ENCODE measurements around the gene STOML1. TPM values are rescaled to one million over a fixed set of nuclear protein-coding genes. Genes with fewer than 3 reads are reported as not detected.
"Not testable (repeated sequence)": the region's sequence is repeated elsewhere in the genome, so short reads cannot be mapped to it uniquely, and the experiment has no call there.

STOML1 gene
- total and polyA plus RNA-seq, 2 donors from 2014 or later: 15.0 to 22.2 TPM

- H3K27me3 ChIP-seq (ENCODE audit: control insufficient read depth, insufficient read depth, low read length): no peaks in the 10 kb centered on the region
- H3K36me3 ChIP-seq (ENCODE audit: control insufficient read depth in 2 of 3, insufficient read depth in 3 of 3, low read length in 3 of 3): no peaks in the 10 kb centered on the region
- no peaks in the 10 kb centered on the region for H3K9me3 ChIP-seq (ENCODE audit: control insufficient read depth in 2 of 3, insufficient read depth in 1 of 3, low read length in 3 of 3)
- DNase-seq (peak; percentile 67 to 78 (median 75)), FAIRE-seq (no peak)
- H3K27ac ChIP-seq (ENCODE audit: low read depth in 2 of 2, low read length in 2 of 2): no peak overlapping the region
- no peak overlapping the region for H3K4me3 ChIP-seq (ENCODE audit: low read length in 3 of 3)
- H3K9ac ChIP-seq (ENCODE audit: low read length in 3 of 3): no peak overlapping the region
- H3K4me1 ChIP-seq (ENCODE audit: control insufficient read depth in 2 of 3, insufficient read depth in 2 of 3, low read depth in 1 of 3, low read length in 3 of 3): peaks cover 0 to 7% (median 5%) of the 10 kb centered on the region in 3 donors
- no peak for TF ChIP-seq CTCF (IDR thresholded peaks at IDR 0.05; ENCODE audit: borderline replicate concordance, extremely low read depth, insufficient read depth)
- intact Hi-C loops (cut with DNase I): no loop called here
Measured at GRCh38 chr15:73965094-73965757, 26.9 kb downstream of the STOML1 start.

DNA sequence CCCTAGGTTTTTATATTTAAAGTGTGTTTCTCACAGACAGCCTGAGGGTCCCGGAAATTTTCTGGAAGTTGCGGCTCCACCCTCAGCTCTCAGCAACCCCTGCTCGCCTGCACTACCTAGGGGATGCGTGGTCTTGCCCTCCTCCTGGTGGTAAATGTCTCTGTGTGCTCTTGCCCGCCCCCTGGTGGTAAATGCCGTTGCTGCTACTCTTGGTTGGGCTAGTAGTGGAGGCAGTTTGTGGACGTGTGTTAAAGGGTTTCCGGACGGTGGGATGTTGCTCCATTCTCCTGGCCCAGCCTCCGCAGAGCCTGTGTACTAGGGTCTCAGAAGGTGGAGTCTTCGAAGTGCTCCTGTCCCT, 27.4 kb downstream of the STOML1 start:
- Histone ChIP-seq H3K9me3 (ENCODE audit: control insufficient read depth in 2 of 3, insufficient read depth in 1 of 3, low read length in 3 of 3) (no peaks in the 10 kb centered on the region), H3K27me3 (ENCODE audit: control insufficient read depth, insufficient read depth, low read length) (no peaks in the 10 kb centered on the region), H3K4me3 (ENCODE audit: low read length in 3 of 3) (no peak overlapping the region), H3K27ac (ENCODE audit: low read depth in 2 of 2, low read length in 2 of 2) (no peak overlapping the region), H3K9ac (ENCODE audit: low read length in 3 of 3) (no peak overlapping the region), H3K36me3 (ENCODE audit: control insufficient read depth in 2 of 3, insufficient read depth in 3 of 3, low read length in 3 of 3) (no peaks in the 10 kb centered on the region), H3K4me1 (ENCODE audit: control insufficient read depth in 2 of 3, insufficient read depth in 2 of 3, low read depth in 1 of 3, low read length in 3 of 3) (peaks cover 0 to 7% (median 5%) of the 10 kb centered on the region in 3 donors)
- peak; percentile 93 for TF ChIP-seq CTCF (IDR thresholded peaks at IDR 0.05; ENCODE audit: borderline replicate concordance, extremely low read depth, insufficient read depth)
- intact Hi-C loops (cut with DNase I): no loop called here
- FAIRE-seq (no peak), DNase-seq (peak; percentile 87 to 91 (median 89))

- Histone ChIP-seq H3K4me3 (ENCODE audit: low read length in 3 of 3) (no peak overlapping the region), H3K9me3 (ENCODE audit: control insufficient read depth in 2 of 3, insufficient read depth in 1 of 3, low read length in 3 of 3) (no peaks in the 10 kb centered on the region), H3K27me3 (ENCODE audit: control insufficient read depth, insufficient read depth, low read length) (no peaks in the 10 kb centered on the region), H3K4me1 (ENCODE audit: control insufficient read depth in 2 of 3, insufficient read depth in 2 of 3, low read depth in 1 of 3, low read length in 3 of 3) (peaks cover 0 to 7% (median 5%) of the 10 kb centered on the region in 3 donors), H3K36me3 (ENCODE audit: control insufficient read depth in 2 of 3, insufficient read depth in 3 of 3, low read length in 3 of 3) (no peaks in the 10 kb centered on the region), H3K27ac (ENCODE audit: low read depth in 2 of 2, low read length in 2 of 2) (no peak overlapping the region), H3K9ac (ENCODE audit: low read length in 3 of 3) (no peak overlapping the region)
- FAIRE-seq (no peak), DNase-seq (no peak)
- no peak for TF ChIP-seq CTCF (IDR thresholded peaks at IDR 0.05; ENCODE audit: borderline replicate concordance, extremely low read depth, insufficient read depth)
- intact Hi-C loops (cut with DNase I): no loop called here
Measured at GRCh38 chr15:73962433-73962832, 29.7 kb downstream of the STOML1 start.

DNA sequence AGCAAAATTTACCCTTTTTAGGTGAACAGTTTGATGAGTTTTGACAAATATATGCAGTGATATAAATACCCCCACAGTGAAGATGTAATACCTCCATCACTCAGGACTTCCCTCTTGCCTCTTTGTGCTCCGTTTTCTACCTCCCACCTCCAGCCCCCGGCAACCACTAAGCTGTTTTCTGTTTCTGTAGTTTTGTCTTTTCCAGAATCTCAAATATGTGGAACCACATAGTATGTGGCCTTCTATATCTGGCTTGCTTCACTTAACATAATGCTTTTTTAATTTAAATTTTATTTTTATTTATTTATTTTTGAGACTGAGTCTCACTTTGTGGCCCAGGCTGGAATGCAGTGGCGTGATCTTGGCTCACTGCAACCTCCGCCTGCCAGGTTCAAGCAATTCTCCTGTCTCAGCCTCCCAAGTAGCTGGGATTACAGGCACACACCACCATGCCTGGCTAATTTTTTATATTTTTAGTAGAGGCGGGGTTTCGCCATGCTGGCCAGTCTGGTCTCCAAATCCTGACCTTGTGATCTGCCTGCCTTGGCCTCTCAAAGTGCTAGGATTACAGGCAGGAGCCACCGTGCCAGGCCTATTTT, 31.5 kb downstream of the STOML1 start:
- H3K4me1 ChIP-seq (ENCODE audit: control insufficient read depth in 2 of 3, insufficient read depth in 2 of 3, low read depth in 1 of 3, low read length in 3 of 3); intact Hi-C loops (cut with DNase I): not testable (repeated sequence)

More for the DNA sequence above, 31.5 kb downstream of the STOML1 start:
- H3K27me3 ChIP-seq (ENCODE audit: control insufficient read depth, insufficient read depth, low read length); H3K27ac ChIP-seq (ENCODE audit: low read depth in 2 of 2, low read length in 2 of 2); H3K9ac ChIP-seq (ENCODE audit: low read length in 3 of 3); H3K36me3 ChIP-seq (ENCODE audit: control insufficient read depth in 2 of 3, insufficient read depth in 3 of 3, low read length in 3 of 3); H3K4me3 ChIP-seq (ENCODE audit: low read length in 3 of 3); FAIRE-seq; DNase-seq; H3K9me3 ChIP-seq (ENCODE audit: control insufficient read depth in 2 of 3, insufficient read depth in 1 of 3, low read length in 3 of 3): not testable (repeated sequence)

All from kidney (tissue), 14 donors.